HG03354 (cell line): ENCODE data around the gene HMBS.
"Not testable (repeated sequence)": the region's sequence is repeated elsewhere in the genome, so short reads cannot be mapped to it uniquely, and the experiment has no call there.

Source experiments
- ATAC-seq: cut with Tn5 transposase; IDR thresholded peaks from one replicate; pipeline ENCODE4 v1.9.1; 2021; ENCODE audit warnings: mild to moderate bottlenecking; ENCODE audit not compliant: unreplicated experiment, poor library complexity, severe bottlenecking

Gene HMBS

DNA sequence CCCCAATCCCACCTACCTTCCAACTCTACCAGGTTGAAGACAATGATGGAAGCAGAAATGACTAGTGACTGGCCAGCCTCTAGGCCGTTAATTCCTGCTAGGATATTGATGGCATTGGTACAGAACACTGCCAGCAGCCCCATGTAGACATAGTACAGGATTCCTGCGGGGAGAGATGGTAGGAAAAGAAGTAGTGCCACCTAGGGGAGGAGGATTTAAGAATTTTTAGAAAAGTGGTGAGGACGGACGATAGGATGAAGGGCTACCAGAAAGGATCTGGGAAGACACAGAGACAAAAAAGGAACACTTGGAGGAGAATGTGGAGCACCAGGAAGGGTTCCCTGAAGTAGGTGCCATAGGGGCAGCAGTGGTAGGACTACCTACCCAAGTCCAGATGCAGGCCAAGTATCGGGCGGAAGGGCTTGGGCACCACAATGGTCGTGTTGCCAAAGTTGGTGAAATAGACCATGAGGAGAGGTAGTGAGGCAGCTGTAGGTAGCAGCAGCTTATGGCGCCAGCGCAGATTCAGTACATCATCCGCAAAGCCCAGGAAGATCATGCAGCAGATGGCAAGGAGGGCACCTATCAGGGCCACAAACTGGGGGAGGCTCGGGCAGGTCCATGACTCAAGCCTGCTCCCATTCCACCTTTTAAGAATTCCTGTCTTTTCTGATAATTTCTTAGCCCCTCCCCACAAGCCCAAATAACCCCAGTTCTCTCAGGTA lies 15.7 kb downstream of the HMBS start:
- no peak for ATAC-seq

DNA sequence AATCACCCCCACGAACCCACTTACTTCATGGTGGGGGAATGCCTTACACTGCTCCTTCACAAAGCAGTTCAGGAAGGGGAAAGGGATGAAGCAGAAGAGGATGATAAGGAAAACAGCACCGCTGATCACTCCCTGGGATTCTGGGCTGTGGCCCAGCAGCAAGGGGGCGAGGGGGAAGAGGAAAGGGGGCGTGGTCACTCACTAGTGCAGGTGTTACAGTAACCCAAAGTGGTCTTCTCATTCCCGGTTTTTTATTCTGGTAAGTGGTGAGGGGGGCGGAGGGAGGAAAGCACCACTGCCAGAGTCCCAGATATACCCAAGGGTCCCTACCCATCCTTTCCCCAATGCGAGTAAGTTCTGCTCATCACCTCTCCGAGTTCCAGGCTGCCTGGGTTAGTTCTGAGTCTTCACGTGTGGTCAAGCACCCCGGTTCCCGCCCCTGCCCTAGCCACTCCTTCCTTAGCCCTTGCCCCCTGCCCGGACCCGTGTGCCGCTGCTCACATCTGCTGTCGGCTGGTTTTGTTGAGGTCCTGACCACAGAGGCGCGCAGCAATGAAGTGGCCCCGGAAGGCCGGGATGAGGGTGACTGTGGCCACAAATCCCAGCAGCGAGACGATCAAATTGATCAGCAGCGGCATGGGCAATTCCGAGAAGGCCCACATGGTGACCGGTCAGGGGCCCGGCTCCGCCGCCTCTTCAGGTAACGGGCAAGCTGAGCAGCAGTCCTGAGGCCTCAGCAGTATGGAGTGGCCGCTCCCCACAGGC lies 16.5 kb downstream of the HMBS start:
- peak; percentile 33 for ATAC-seq

DNA sequence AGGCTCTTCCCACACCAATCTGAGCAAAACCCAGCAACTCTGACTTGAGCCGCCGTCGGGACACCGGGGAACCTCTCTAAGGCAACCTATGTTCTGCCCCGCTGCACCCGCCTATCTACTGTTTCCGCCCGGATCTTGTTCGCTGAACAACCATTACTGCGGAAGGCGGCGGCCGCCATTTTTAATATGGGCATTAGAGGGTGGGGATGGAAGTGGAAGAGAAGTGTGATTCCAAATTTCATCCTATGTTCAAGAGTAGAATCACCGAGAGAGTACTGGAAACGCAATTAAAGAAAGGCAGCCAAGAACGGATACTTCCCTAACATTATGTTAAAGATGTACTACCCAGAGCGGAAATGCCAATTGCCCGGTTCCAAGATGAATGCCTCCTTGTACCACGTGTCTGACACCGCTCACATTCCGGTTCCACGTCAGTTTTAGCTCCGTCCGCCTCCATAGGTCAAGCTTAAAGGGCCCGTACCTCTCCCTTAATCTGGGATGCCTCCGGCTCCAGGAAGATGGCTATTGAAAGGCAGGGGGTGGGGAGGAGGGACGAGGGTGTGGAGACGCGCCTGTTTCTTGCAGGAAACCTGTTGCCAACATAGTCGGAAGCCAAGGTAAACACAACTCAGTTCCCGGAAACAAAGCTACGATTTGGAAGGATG lies 17.2 kb downstream of the HMBS start, which contains the start of gene DPAGT1:
DPAGT1 (minus strand) TSS at position 95 of the 665 bp plus-strand sequence. CDS start 198 bp downstream, outside the sequence.
- peak; percentile 82 for ATAC-seq

DNA sequence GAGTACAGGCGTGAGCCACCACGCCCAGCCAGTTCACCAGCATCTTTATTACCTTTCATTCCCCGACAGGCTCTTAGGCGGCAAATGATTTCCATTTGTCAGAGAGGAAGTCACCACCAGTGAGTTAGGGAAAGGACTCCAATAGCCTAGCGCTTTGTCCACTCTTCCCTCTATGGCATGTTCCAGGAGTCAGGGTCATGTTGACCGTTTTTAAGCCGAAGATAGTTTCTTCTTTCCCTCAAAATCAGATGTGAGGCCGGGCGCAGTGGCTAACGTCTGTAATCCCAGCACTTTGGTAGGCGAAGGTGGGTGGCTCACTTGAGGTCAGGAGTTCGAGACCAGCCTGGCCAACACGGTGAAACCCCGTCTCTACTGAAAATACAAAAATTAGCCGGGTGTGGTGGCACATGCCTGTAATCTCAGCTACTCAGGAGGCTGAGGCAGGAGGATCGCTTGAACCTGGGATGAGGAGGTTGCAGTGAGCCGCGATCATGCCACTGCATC lies 18.5 kb downstream of the HMBS start:
- not testable (repeated sequence) for ATAC-seq

DNA sequence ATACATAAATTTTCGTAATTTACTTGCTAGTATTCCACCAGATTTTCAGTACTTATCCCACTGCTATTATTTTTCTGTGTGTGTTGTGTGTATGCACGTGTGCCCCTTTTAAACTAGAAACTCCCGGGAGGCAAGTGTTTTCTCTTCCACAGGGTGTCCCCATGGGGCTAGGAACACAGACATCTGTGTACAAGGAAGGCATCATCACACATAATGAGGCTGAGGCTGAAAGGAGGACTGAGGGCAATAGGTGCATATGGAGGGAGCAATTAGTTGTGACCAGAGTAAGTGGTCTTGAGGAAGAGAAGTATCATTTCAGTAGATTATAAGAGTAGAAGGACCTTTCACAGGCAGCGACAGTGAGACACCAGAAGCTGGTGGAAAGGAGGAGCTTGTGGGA lies 19.1 kb downstream of the HMBS start:
- ATAC-seq, result no peak

DNA sequence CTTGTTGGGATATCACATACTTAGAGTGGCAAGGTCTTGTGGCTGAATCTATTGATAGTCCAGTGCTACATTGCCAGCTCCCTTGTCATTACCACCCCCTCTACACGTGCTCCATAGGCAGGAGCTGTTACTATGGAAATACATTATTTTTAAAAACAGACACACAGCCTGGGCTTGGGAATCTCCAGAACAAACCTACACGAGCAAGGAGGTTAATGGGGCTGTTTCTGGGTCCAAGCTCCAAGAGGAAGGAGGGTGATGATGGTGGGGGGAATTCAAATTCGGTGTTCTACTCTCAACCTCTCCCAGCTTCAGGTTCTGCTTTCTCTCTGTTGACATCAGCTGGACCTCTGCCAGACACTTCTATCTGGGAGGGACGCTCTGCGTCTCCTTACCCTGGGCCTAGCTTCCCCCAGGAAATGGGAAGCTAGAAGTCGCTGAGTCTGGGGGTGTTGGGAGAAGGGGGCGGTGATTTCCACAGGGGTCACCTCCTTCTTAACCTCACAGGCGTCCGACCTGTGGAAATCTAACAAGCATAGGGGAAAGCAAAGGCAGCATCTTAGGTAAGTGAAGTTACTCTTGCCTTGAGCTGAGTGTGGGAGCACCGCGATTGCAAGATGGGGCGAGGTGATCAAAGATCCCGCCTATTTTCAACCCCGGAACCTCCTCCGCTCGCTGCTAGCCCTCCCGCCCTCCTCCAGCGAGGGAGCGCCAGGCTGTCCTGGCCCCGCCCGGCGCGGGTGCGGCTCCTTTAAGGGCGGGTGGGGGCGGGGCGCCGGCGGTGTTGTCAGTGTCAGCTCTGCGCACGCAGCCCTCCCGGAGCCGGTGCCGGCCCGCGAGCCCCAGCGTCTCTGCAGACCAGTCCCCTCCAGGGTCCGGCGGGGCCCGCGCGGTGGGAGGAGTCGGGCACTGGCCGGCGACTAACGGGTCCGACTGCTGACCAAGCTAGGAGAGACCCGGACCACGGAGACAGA lies 22.2 kb downstream of the HMBS start, which contains the start of gene C2CD2L:
C2CD2L (plus strand) TSS at position 781 of the 974 bp plus-strand sequence. CDS start 398 bp downstream, outside the sequence.
- ATAC-seq, result peak; percentile 78

DNA sequence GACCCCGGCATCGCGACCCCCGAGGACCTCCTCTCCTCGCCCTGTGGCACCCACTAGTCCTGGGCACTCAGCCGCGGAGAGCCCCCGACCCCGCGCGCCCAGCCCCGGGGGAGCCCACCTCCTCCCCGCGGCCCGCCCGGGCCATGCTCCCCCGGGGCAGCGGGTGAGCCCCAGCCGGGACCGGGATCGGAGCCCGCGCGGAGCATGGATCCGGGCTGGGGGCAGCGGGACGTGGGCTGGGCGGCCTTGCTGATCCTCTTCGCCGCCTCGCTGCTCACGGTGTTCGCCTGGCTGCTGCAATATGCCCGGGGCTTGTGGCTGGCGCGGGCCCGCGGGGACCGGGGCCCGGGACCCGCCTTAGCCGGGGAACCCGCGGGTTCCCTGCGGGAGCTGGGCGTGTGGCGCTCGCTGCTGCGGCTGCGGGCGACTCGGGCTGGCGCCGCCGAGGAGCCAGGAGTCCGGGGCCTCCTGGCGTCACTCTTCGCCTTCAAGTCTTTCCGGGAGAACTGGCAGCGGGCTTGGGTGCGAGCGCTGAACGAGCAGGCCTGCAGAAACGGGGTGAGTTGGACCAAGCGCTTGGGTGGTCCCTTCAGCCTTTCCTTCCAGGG lies 23.0 kb downstream of the HMBS start:
- peak; percentile 25 for ATAC-seq

DNA sequence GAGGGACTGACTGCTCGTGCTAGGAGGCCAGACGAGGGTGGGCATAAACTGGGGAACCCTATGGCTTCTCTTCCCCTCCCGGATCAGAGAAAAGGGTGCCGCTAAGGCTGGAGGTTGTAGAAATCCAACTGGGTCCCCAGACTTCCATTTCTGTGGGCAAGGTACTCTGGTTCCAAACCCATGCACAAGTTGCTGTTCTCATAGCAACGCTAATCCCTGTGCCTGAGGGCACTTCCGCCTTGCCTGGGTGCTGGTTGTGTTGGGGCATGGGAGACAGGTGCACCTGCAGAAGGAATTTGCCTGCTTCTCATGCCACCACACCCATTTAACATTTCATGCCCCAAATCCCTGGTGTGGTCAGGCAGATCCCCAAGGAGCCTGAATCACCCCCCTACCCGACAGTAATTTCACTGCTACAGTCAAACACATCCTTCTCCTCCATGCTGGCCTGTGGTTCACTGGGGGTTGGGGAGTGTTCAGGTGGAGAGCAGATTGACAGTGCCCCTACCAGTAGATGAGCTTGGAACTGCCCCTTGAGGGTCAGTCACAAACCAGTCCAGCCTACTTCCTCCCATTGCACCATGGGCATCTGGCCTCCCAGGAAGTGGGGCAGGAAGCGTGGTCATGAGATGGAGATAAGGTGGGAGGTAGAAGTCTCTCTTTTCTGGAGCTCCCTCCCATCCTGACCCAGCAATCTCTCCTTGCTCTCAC lies 23.6 kb downstream of the HMBS start:
- ATAC-seq, result no peak

DNA sequence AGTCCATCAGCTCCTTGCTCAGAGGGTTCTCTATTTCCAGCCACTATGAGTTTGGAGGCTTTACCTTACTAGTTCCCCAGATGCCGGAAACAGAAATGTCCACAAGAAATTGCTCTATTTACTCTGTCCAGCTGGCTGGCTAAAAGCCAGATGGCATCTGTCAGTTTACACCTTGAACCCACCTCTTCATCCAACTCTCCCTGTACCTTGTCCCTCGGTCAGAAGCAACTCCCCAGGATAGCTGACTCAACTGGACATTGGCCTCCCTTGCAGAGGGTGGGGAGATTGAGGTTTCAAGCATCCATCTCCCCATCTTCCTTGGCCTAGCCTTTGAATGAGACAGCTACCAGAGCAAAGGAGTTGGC lies 24.2 kb downstream of the HMBS start:
- no peak for ATAC-seq

DNA sequence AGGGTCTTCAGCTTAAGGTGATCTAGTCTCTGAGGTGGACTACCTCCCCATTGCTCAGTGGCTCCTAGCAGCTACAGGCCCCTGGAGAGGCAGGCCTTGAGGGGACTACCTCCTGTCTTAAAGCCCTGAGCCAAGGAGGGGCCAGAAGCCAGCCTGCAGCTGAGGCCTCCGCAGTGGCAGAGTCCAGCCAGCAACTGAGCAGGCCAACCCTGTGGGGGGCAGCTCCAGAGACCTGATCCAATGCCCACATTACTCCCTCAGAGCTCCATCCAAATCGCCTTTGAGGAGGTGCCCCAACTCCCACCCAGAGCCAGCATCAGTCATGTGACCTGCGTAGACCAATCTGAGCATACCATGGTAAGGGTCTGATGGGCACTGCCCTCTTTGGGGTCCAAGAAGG lies 25.2 kb downstream of the HMBS start:
- no peak for ATAC-seq

DNA sequence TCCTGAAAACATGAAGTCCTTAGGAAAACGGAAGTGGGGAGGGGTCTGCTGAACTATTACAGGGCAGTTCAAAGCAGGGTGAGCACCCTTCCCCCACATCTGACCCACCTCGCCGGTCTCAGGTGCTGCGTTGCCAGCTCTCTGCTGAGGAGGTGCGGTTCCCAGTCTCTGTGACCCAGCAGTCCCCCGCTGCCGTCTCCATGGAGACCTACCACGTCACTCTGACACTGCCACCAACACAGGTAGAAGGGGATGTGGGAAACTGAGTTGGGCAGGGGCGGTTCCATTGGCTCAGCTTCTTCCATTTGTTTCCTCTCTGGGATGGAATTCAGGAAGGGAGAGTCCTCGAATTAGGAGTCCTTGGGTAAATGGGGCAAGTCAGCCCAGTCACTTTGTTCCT lies 25.8 kb downstream of the HMBS start:
- no peak for ATAC-seq

DNA sequence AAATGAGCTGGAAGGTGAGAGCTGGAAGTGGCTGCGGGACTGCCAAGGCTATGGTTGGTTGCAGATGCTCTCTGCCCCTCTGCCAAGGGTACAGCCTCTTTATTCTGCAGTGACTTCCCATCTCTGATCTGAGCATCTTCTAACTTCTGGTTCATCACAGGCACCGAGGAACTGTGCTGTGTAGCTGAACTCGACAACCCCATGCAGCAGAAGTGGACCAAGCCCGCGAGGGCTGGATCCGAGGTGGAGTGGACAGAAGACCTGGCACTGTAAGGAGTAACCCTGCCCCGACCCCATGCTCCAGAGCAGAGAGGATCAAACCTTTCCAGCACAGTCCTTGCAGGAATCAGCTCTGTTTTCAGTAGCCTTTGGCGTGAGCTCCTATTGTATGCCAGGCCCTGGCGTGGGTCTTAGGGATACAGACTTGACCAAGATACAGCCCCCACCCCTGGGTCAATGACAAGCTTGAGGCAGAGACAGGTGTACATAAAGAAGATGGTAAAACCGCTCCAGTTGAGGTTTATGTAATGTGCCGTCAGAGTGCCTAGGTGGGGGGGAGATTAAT lies 26.8 kb downstream of the HMBS start:
- ATAC-seq, result no peak

DNA sequence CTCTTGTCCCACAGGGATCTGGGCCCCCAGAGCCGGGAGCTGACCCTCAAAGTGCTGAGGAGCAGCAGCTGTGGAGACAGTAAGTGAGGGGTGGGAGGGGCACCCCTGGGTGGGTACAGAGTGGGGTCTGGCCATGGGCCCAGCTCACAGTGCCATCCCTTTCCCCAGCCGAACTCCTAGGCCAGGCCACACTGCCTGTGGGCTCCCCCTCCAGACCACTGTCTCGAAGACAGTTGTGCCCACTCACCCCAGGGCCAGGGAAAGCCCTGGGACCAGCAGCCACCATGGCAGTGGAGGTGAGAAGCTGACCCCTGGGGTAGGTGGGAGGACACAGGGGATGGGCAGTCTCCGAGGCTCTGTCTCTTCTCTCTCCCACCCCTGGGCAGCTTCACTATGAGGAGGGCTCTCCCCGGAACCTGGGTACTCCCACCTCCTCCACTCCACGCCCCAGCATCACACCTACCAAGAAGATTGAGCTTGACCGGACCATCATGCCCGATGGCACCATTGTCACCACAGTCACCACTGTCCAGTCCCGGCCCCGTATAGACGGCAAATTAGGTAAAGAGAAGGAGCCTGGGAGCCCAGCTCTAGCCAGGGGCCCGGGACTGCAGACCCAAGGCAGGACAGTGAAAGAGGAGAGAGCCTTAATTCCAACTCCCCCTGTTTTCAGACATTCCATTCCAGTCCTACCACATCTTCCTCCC lies 27.8 kb downstream of the HMBS start:
- ATAC-seq, result no peak

DNA sequence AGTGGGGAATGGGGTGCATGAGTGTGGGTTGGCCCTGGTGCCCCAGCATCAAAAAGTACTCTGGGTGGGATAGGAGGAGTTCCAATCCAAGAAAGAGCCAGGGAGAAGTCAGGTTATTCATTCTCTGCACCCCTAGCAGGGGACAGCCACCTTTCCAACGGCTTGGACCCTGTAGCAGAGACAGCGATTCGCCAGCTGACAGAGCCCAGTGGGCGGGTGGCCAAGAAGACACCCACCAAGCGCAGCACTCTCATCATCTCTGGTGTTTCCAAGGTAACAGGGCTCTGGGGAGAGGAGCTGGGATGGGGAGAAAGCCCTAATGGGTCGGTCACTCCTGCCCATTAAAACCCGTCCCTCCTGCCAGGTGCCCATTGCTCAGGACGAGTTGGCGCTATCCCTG lies 29.0 kb downstream of the HMBS start:
- no peak for ATAC-seq

DNA sequence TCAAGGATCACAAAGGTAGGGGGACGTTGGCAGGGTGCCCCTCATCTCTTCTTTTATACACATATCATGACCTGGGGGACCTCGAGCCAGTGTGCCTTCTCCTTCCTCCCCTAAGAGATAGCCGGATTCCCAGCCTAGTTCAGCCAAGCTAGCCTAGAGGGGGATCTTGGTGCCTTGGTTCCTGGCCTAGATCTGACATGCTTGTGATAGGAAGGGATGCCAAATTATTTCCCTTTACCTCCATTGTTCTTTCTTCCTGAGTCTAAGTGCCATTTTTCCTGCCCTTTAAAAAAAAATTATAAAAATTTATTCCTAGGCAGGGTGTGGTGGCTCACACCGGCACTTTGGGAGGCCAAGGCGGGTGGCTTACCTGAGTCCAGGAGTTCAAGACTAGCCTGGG lies 29.7 kb downstream of the HMBS start:
- no peak for ATAC-seq

DNA sequence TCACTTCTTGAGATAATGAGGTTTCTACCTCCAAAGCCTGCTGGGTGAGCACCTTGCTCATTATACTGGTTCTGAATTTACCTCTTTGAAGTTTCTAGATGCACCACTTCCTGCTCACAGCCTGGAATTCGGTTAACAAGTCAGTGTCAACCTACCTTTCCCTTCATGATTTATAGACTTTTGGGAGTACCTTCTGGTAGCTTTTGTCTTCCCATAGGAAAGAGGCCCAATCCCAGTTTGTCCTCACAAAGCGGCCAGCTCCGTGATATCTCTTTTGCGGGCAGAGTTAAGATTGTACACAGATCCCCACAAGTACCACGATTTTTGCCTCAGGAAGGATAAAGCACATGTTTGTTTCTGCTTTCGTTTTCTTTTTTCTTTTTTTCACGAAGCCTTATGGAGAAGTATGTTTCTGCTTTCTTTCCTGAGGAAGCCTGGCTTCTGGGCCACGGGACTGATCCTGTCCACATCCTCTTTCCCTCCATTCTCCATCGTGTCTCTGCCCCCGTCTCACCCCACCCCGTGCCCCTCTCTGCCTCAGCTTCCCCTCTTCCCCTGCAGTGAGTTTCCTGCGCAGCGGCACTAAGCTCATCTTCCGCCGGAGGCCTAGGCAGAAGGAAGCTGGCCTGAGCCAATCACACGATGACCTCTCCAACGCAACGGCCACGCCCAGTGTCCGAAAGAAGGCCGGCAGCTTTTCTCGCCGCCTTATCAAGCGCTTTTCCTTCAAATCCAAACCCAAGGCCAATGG lies 31.0 kb downstream of the HMBS start:
- no peak for ATAC-seq

DNA sequence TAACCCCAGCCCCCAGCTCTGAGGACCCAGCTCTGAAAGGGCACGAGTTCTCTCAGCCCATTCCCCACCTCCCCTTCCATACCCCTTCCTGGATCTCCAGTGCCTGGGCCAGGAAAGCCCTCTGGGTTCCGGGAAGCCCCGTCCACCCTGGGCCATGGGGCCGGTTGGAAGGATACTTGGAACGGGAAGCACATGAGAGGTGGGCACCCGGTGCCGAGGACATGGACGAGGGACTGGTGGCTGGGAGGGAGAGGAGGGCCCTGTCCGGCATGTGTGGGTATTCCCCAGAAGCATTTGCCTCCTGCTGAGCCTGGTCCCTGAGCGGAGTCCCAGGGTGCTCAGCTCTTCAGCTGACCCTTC lies 31.5 kb downstream of the HMBS start:
- no peak for ATAC-seq
